NB4 (cell line): ENCODE measurements around the gene MRPL21.

ENCODE experiments used
- CTCF ChIP-seq: IDR thresholded peaks from one replicate; pipeline ENCODE4 v1.5.1; 2012; ENCODE audit warnings: low read depth, low read length
- MAX ChIP-seq: IDR thresholded peaks from 2 replicates; pipeline ENCODE4 v1.6.1; 2011; ENCODE audit warnings: low read depth, low read length
- MYC ChIP-seq: IDR thresholded peaks from 2 replicates; pipeline ENCODE4 v1.6.1; 2011; ENCODE audit warnings: low read depth, low read length
- POLR2A ChIP-seq: IDR thresholded peaks from 2 replicates; pipeline ENCODE4 v1.6.1; 2011; ENCODE audit warnings: mild to moderate bottlenecking; ENCODE audit not compliant: insufficient read length; ENCODE audit errors: extremely low read depth

DNA sequence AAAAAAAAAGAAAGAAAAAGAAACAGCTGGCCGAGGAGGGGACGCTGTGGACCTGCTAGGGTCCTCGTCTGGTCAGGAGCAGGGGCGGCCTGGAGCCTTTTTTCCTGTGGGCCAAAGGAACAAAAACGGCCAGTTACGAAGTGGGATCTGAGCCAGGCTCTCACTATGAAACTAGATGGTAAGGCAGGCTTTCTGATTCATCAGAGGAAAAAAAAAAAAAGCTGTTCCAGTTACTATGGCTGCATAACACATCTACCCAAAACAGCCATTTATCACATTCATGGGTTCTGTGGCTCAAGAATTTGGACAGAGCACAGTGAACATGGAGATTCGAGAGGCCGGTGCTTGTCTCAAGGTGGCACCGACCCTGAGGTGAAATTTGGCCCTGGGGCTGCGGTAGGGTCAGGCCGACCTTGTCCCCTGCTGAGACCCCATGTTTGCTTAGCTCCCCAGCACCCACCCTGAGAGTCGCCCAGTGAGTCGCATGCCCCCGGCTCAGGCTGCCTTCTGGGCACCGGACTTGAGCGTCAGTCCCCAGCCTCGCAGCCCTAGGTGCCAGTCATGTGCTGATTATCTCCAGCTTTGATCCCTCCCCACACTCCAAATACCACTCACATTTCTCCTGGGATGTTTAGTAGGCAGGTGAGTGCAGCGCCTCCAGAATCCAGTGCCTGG lies 42.9 kb upstream of the MRPL21 start:
- TF ChIP-seq POLR2A (no peak), MYC (no peak), CTCF (no peak), MAX (no peak)
